Myocyte (in vitro differentiated cells): ENCODE data around the gene ACCS. TPM values are rescaled to one million over a fixed set of nuclear protein-coding genes. Genes with fewer than 3 reads are reported as not detected.

ENCODE experiments used
- DNase-seq: peaks from one replicate; pipeline ENCODE4 v3.0.0-alpha.2; 2012; ENCODE audit warnings: low read depth
- total RNA-seq: library from RNA; depleted of rRNA; stranded (reverse); fragments of >200 nt; gene quantifications from 2 replicates; pipeline ENCODE4 v1.2.3, GENCODE V29; 2014

The ACCS gene
- total RNA-seq, 1 donor from 2014 or later, result 11.4 TPM

GRCh38 chr11:44037658-44037998, 28.4 kb upstream of the ACCS start:
- no peak for DNase-seq

- DNase-seq, result no peak
Measured at GRCh38 chr11:44043157-44043556, 22.9 kb upstream of the ACCS start.

GRCh38 chr11:44046182-44046581, 19.9 kb upstream of the ACCS start:
- no peak for DNase-seq

- DNase-seq, result no peak
Measured at GRCh38 chr11:44047298-44047697, 18.8 kb upstream of the ACCS start.

GRCh38 chr11:44047931-44048431, 18.1 kb upstream of the ACCS start, which contains the start of gene ACCSL:
Gene ACCSL (plus strand): TSS chr11:44047981. CDS start chr11:44048037, 56 bp downstream.
- peak; percentile 19 for DNase-seq

GRCh38 chr11:44049832-44050231, 16.2 kb upstream of the ACCS start:
- no peak for DNase-seq

GRCh38 chr11:44051171-44051570, 14.9 kb upstream of the ACCS start:
- no peak for DNase-seq

GRCh38 chr11:44057340-44057739, 8.7 kb upstream of the ACCS start:
- peak; percentile 3 for DNase-seq

- no peak for DNase-seq
Measured at GRCh38 chr11:44058275-44058674, 7.8 kb upstream of the ACCS start.

- no peak for DNase-seq
Measured at GRCh38 chr11:44065161-44065661, 859 bp upstream of the ACCS start.

- DNase-seq, result no peak
Measured at GRCh38 chr11:44066732-44067141, 667 bp downstream of the ACCS start.

- DNase-seq, result no peak
Measured at GRCh38 chr11:44067266-44067665, 1.2 kb downstream of the ACCS start.

GRCh38 chr11:44068180-44068579, 2.1 kb downstream of the ACCS start:
- DNase-seq, result no peak

- no peak for DNase-seq
Measured at GRCh38 chr11:44071157-44071556, 5.1 kb downstream of the ACCS start.

- DNase-seq, result no peak
Measured at GRCh38 chr11:44072757-44073658, 6.9 kb downstream of the ACCS start.

- DNase-seq, result no peak
Measured at GRCh38 chr11:44078794-44079193, 12.7 kb downstream of the ACCS start.

- no peak for DNase-seq
Measured at GRCh38 chr11:44079376-44079775, 13.3 kb downstream of the ACCS start.

GRCh38 chr11:44080951-44081350, 14.9 kb downstream of the ACCS start:
- DNase-seq, result no peak

- DNase-seq, result no peak
Measured at GRCh38 chr11:44082645-44083044, 16.6 kb downstream of the ACCS start.

GRCh38 chr11:44083433-44083832, 17.4 kb downstream of the ACCS start:
- no peak for DNase-seq

- DNase-seq, result no peak
Measured at GRCh38 chr11:44083906-44084305, 17.8 kb downstream of the ACCS start.

- DNase-seq, result no peak
Measured at GRCh38 chr11:44085330-44085729, 19.3 kb downstream of the ACCS start.

- DNase-seq, result no peak
Measured at GRCh38 chr11:44088377-44088776, 22.3 kb downstream of the ACCS start.
